Neural crest cell (in vitro differentiated cells): ENCODE results near the gene PM20D1. TPM values are rescaled to one million over a fixed set of nuclear protein-coding genes. Genes with fewer than 3 reads are reported as not detected.

ENCODE experiments used
- DNase-seq: peaks from one replicate; pipeline ENCODE4 v3.0.0; 2021; ENCODE audit warnings: low read depth, mixed read lengths, low spot score
- H3K27ac Mint-ChIP-seq: one replicate; pipeline ENCODE4 v1.8.0; 2021; ENCODE audit warnings: mild to moderate bottlenecking, mixed read lengths; ENCODE audit not compliant: unreplicated experiment
- H3K27me3 Mint-ChIP-seq: 2 replicates; pipeline ENCODE4 v1.8.0; 2021; ENCODE audit warnings: low read depth, mild to moderate bottlenecking, mixed read lengths
- H3K36me3 Mint-ChIP-seq: 2 replicates; pipeline ENCODE4 v1.8.0; 2021; ENCODE audit warnings: low read depth, mild to moderate bottlenecking, mixed read lengths
- H3K4me1 Mint-ChIP-seq: 2 replicates; pipeline ENCODE4 v1.8.0; 2021; ENCODE audit warnings: mixed read lengths
- H3K4me3 Mint-ChIP-seq: one replicate; pipeline ENCODE4 v1.8.0; 2021; ENCODE audit warnings: mild to moderate bottlenecking, mixed read lengths
- H3K9me3 Mint-ChIP-seq: 2 replicates; pipeline ENCODE4 v1.8.0; 2021; ENCODE audit warnings: mixed read lengths
- CTCF ChIP-seq: fragments of 200-600 bp; sonication (generic); conservative IDR thresholded peaks from 2 replicates; pipeline ENCODE4 v1.5.0; 2021; ENCODE audit warnings: antibody characterized with exemption, mild to moderate bottlenecking
- total RNA-seq: library from RNA; stranded (reverse); gene quantifications from 2 replicates; pipeline ENCODE4 v1.2.1, GENCODE V29; 2021

Gene PM20D1
- total RNA-seq, 1 donor from 2014 or later = not detected

GRCh38 chr1:205783904-205784303 is 66.0 kb downstream of the PM20D1 start:
- TF ChIP-seq CTCF = no peak
- Mint-ChIP-seq H3K27me3 (peaks cover under 1% of the 10 kb centered on the region), H3K36me3 (no peaks in the 10 kb centered on the region), H3K27ac (no peak overlapping the region), H3K4me1 (no peaks in the 10 kb centered on the region), H3K4me3 (no peak overlapping the region), H3K9me3 (no peaks in the 10 kb centered on the region)
- no peak for DNase-seq

GRCh38 chr1:205783433-205783795 is 66.5 kb downstream of the PM20D1 start:
- Mint-ChIP-seq H3K4me1 (no peaks in the 10 kb centered on the region), H3K4me3 (no peak overlapping the region), H3K9me3 (no peaks in the 10 kb centered on the region), H3K36me3 (no peaks in the 10 kb centered on the region), H3K27ac (no peak overlapping the region), H3K27me3 (peaks cover 4% of the 10 kb centered on the region)
- no peak for TF ChIP-seq CTCF
- DNase-seq = no peak

GRCh38 chr1:205782627-205783432 is 67.1 kb downstream of the PM20D1 start:
- no peak overlapping the region for H3K27ac Mint-ChIP-seq
- no peaks in the 10 kb centered on the region for H3K36me3 Mint-ChIP-seq
- H3K27me3 Mint-ChIP-seq = peaks cover 9% of the 10 kb centered on the region
- no peaks in the 10 kb centered on the region for H3K4me1 Mint-ChIP-seq
- H3K4me3 Mint-ChIP-seq = no peak overlapping the region
- no peaks in the 10 kb centered on the region for H3K9me3 Mint-ChIP-seq
- TF ChIP-seq CTCF = no peak
- DNase-seq = no peak

- no peak for DNase-seq
- H3K9me3 Mint-ChIP-seq = no peaks in the 10 kb centered on the region
- peaks cover 25% of the 10 kb centered on the region for H3K27me3 Mint-ChIP-seq
- no peak for TF ChIP-seq CTCF
- no peaks in the 10 kb centered on the region for H3K36me3 Mint-ChIP-seq
- peaks cover 3% of the 10 kb centered on the region for H3K4me1 Mint-ChIP-seq
- H3K27ac Mint-ChIP-seq = no peak overlapping the region
- H3K4me3 Mint-ChIP-seq = no peak overlapping the region
Observed at GRCh38 chr1:205780335-205780734, 69.6 kb downstream of the PM20D1 start.

Other genes with a start within 250 kb of the PM20D1 start
- 30.1 and 33.1 TPM in 2 replicates for gene ELK4, start 218.1 kb downstream of the PM20D1 start, total RNA-seq
- gene SLC45A3, start 169.6 kb downstream of the PM20D1 start, total RNA-seq = 13.1 and 14.0 TPM in 2 replicates
- 440 and 491 TPM in 2 replicates for gene NUCKS1, start 100.0 kb downstream of the PM20D1 start, total RNA-seq
- gene RAB29, start 74.7 kb downstream of the PM20D1 start, total RNA-seq = 8.8 and 9.0 TPM in 2 replicates
- gene SLC41A1, start 36.9 kb downstream of the PM20D1 start, total RNA-seq = 21.4 and 25.7 TPM in 2 replicates
- 0.16 TPM in 1 of 2 replicates, not detected in the other for gene SLC26A9, start 93.3 kb upstream of the PM20D1 start, total RNA-seq
- gene RAB7B, start 153.3 kb upstream of the PM20D1 start, total RNA-seq = 4.4 and 4.5 TPM in 2 replicates
- gene CTSE, start 173.8 kb upstream of the PM20D1 start, total RNA-seq = not detected in 2 replicates
- 0.48 and 0.93 TPM in 2 replicates for gene RHEX, start 203.0 kb upstream of the PM20D1 start, total RNA-seq